ENCODE results near the gene SYNPO. TPM values are rescaled to one million over a fixed set of nuclear protein-coding genes. Genes with fewer than 3 reads are reported as not detected.

The SYNPO gene
- total and polyA plus RNA-seq, 2 donors (not counting 1 experiment from before 2014, with no cell fraction given): 6.6 to 9.8 TPM

DNA sequence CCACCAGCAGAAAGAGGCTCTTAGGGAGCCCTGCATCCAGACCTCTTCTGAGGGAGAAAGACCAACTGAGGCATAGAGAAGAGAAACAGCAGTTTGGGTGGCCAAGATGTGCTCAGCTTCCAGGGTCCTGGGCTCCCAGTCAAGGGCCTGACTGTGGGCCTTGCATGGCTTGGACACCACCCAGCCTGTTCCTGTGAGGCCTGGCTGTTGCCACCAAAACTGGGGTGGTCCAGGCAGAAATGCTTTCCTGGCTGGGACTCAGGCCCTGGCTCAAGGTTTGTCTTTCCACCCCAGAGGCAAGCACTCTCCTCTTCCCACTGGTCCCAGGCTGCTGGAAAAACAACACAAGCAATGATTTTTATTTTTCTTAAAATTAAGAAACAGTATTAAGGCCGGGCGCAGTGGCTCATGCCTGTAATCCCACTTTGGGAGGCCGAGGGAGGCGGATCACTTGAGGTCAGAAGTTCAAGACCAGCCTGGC is 33.9 kb downstream of the SYNPO start:
- Histone ChIP-seq H3K79me2 (ENCODE audit: control insufficient read depth, insufficient read depth, low read length) (no peaks in the 10 kb centered on the region), H4K20me1 (ENCODE audit: control insufficient read depth, extremely low read depth, insufficient read depth, low read length) (no peaks in the 10 kb centered on the region), H3K9ac (ENCODE audit: insufficient read depth, low read length) (no peak overlapping the region), H3K27ac (ENCODE audit: insufficient read depth, low read length) (peak overlapping the region; percentile 27), H2AFZ (ENCODE audit: low read length) (no peak overlapping the region), H3K9me3 (ENCODE audit: control insufficient read depth, insufficient read depth, low read depth, low read length) (no peaks in the 10 kb centered on the region), H3K36me3 (ENCODE audit: control insufficient read depth, insufficient read depth, low read length) (no peaks in the 10 kb centered on the region), H3K4me1 (ENCODE audit: control insufficient read depth, extremely low read depth, insufficient read depth, low read length) (peaks cover 11% of the 10 kb centered on the region), H3K27me3 (ENCODE audit: control insufficient read depth, insufficient read depth, low read length) (no peaks in the 10 kb centered on the region), H3K4me3 (replicated peaks in 1 of 4; ENCODE audit: control extremely low read depth in 1 of 4, insufficient read depth in 1 of 4, low read depth in 3 of 4, low read length in 4 of 4) (no peak overlapping the region), H3K4me2 (ENCODE audit: extremely low read depth, insufficient read depth, low read length) (peak overlapping the region; percentile 51)
- no peak for DNase-seq (ENCODE audit: low read depth in 2 of 2)
- no peak for TF ChIP-seq EZH2 (IDR thresholded peaks at IDR 0.05; ENCODE audit: low read length, missing control alignments)
- TF ChIP-seq, protein P1, sequence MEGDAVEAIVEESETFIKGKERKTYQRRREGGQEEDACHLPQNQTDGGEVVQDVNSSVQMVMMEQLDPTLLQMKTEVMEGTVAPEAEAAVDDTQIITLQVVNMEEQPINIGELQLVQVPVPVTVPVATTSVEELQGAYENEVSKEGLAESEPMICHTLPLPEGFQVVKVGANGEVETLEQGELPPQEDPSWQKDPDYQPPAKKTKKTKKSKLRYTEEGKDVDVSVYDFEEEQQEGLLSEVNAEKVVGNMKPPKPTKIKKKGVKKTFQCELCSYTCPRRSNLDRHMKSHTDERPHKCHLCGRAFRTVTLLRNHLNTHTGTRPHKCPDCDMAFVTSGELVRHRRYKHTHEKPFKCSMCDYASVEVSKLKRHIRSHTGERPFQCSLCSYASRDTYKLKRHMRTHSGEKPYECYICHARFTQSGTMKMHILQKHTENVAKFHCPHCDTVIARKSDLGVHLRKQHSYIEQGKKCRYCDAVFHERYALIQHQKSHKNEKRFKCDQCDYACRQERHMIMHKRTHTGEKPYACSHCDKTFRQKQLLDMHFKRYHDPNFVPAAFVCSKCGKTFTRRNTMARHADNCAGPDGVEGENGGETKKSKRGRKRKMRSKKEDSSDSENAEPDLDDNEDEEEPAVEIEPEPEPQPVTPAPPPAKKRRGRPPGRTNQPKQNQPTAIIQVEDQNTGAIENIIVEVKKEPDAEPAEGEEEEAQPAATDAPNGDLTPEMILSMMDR (conservative IDR thresholded peaks at IDR 0.05 in 1 of 2, IDR thresholded peaks at IDR 0.05 in 1 of 2; ENCODE audit: low read depth in 1 of 2, low read length in 2 of 2): no peak

- no peak for TF ChIP-seq EZH2 (IDR thresholded peaks at IDR 0.05; ENCODE audit: low read length, missing control alignments)
- TF ChIP-seq, protein P1 (conservative IDR thresholded peaks at IDR 0.05 in 1 of 2, IDR thresholded peaks at IDR 0.05 in 1 of 2; ENCODE audit: low read depth in 1 of 2, low read length in 2 of 2): no peak
Observed at GRCh38 chr5:150675069-150675468, 34.6 kb downstream of the SYNPO start.

DNA sequence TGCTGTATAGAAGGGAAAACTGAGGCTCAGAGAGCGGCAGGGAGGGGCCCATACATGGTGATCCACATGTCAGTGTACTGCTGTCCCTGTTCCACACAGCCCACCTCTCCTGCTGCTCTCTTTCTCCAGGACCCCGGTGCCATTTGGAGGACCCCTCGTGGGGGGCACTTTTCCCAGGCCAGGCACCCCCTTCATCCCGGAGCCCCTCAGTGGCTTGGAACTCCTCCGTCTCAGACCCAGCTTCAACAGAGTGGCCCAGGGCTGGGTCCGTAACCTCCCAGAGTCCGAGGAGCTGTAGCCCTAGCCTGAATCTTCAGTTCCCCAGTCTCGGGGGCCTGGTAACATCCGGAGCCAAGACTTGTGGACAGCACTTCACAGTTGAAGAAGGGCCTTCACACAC is 36.1 kb downstream of the SYNPO start:
- TF ChIP-seq, protein P1 (conservative IDR thresholded peaks at IDR 0.05 in 1 of 2, IDR thresholded peaks at IDR 0.05 in 1 of 2; ENCODE audit: low read depth in 1 of 2, low read length in 2 of 2): no peak
- TF ChIP-seq EZH2 (IDR thresholded peaks at IDR 0.05; ENCODE audit: low read length, missing control alignments): no peak
- Histone ChIP-seq H3K36me3 (ENCODE audit: control insufficient read depth, insufficient read depth, low read length) (no peaks in the 10 kb centered on the region), H3K9ac (ENCODE audit: insufficient read depth, low read length) (no peak overlapping the region), H4K20me1 (ENCODE audit: control insufficient read depth, extremely low read depth, insufficient read depth, low read length) (no peaks in the 10 kb centered on the region), H3K4me1 (ENCODE audit: control insufficient read depth, extremely low read depth, insufficient read depth, low read length) (peaks cover 11% of the 10 kb centered on the region), H2AFZ (ENCODE audit: low read length) (no peak overlapping the region), H3K4me3 (replicated peaks in 1 of 4; ENCODE audit: control extremely low read depth in 1 of 4, insufficient read depth in 1 of 4, low read depth in 3 of 4, low read length in 4 of 4) (no peak overlapping the region), H3K4me2 (ENCODE audit: extremely low read depth, insufficient read depth, low read length) (no peak overlapping the region), H3K9me3 (ENCODE audit: control insufficient read depth, insufficient read depth, low read depth, low read length) (no peaks in the 10 kb centered on the region), H3K79me2 (ENCODE audit: control insufficient read depth, insufficient read depth, low read length) (no peaks in the 10 kb centered on the region), H3K27ac (ENCODE audit: insufficient read depth, low read length) (no peak overlapping the region), H3K27me3 (ENCODE audit: control insufficient read depth, insufficient read depth, low read length) (no peaks in the 10 kb centered on the region)
- no peak for DNase-seq (ENCODE audit: low read depth in 2 of 2)

More at GRCh38 chr5:150675069-150675468, 34.6 kb downstream of the SYNPO start:
- Histone ChIP-seq H3K27me3 (ENCODE audit: control insufficient read depth, insufficient read depth, low read length) (no peaks in the 10 kb centered on the region), H3K4me2 (ENCODE audit: extremely low read depth, insufficient read depth, low read length) (no peak overlapping the region), H3K9ac (ENCODE audit: insufficient read depth, low read length) (no peak overlapping the region), H3K79me2 (ENCODE audit: control insufficient read depth, insufficient read depth, low read length) (no peaks in the 10 kb centered on the region), H3K9me3 (ENCODE audit: control insufficient read depth, insufficient read depth, low read depth, low read length) (no peaks in the 10 kb centered on the region), H3K4me1 (ENCODE audit: control insufficient read depth, extremely low read depth, insufficient read depth, low read length) (peaks cover 11% of the 10 kb centered on the region), H4K20me1 (ENCODE audit: control insufficient read depth, extremely low read depth, insufficient read depth, low read length) (no peaks in the 10 kb centered on the region), H3K4me3 (replicated peaks in 1 of 4; ENCODE audit: control extremely low read depth in 1 of 4, insufficient read depth in 1 of 4, low read depth in 3 of 4, low read length in 4 of 4) (no peak overlapping the region), H3K27ac (ENCODE audit: insufficient read depth, low read length) (no peak overlapping the region), H3K36me3 (ENCODE audit: control insufficient read depth, insufficient read depth, low read length) (no peaks in the 10 kb centered on the region), H2AFZ (ENCODE audit: low read length) (no peak overlapping the region)
- no peak for DNase-seq (ENCODE audit: low read depth in 2 of 2)

All from fibroblast of lung (primary cell).